CD4-positive, alpha-beta T cell treated with Interleukin-15 for 4 hours (primary cell): ENCODE measurements around the gene TBC1D14.
A peak's percentile ranks its signal among the peaks of the same experiment; 100 is the strongest.
"Not testable (repeated sequence)": the region's sequence is repeated elsewhere in the genome, so short reads cannot be mapped to it uniquely, and the experiment has no call there.

Experiments used
- DNase-seq: peaks from one replicate; pipeline ENCODE4 v3.0.0-alpha.2; 2020; ENCODE audit warnings: low spot score

The TBC1D14 gene

GRCh38 chr4:6890358-6890757, 19.3 kb upstream of the TBC1D14 start:
- no peak for DNase-seq

- not testable (repeated sequence) for DNase-seq
Observed at GRCh38 chr4:6890971-6891370, 18.7 kb upstream of the TBC1D14 start.

GRCh38 chr4:6891436-6892170, 18.0 kb upstream of the TBC1D14 start:
- DNase-seq, result no peak

- peak; percentile 33 for DNase-seq
Observed at GRCh38 chr4:6892190-6892908, 17.3 kb upstream of the TBC1D14 start.

GRCh38 chr4:6892909-6893202, 16.8 kb upstream of the TBC1D14 start:
- DNase-seq, result no peak

GRCh38 chr4:6893449-6894085, 16.1 kb upstream of the TBC1D14 start:
- no peak for DNase-seq

GRCh38 chr4:6894086-6894478, 15.5 kb upstream of the TBC1D14 start:
- DNase-seq, result no peak

GRCh38 chr4:6894528-6895498, 14.8 kb upstream of the TBC1D14 start:
- DNase-seq, result no peak

- DNase-seq, result no peak
Observed at GRCh38 chr4:6896035-6896434, 13.6 kb upstream of the TBC1D14 start.

- DNase-seq, result no peak
Observed at GRCh38 chr4:6898763-6899162, 10.9 kb upstream of the TBC1D14 start.

GRCh38 chr4:6900181-6900812, 9.3 kb upstream of the TBC1D14 start:
- no peak for DNase-seq

- DNase-seq, result no peak
Observed at GRCh38 chr4:6900956-6901355, 8.7 kb upstream of the TBC1D14 start.

GRCh38 chr4:6901669-6902317, 7.8 kb upstream of the TBC1D14 start:
- DNase-seq, result no peak

GRCh38 chr4:6902318-6903042, 7.1 kb upstream of the TBC1D14 start:
- no peak for DNase-seq

GRCh38 chr4:6905516-6906445, 3.8 kb upstream of the TBC1D14 start:
- DNase-seq, result no peak

- DNase-seq, result not testable (repeated sequence)
Observed at GRCh38 chr4:6906486-6906885, 3.1 kb upstream of the TBC1D14 start.

- no peak for DNase-seq
Observed at GRCh38 chr4:6907658-6908191, 1.9 kb upstream of the TBC1D14 start.

- DNase-seq, result no peak
Observed at GRCh38 chr4:6908432-6909112, 1.1 kb upstream of the TBC1D14 start.

GRCh38 chr4:6909970-6910339, 329 bp downstream of the TBC1D14 start:
- DNase-seq, result no peak
